Ramos (cell line): ENCODE measurements around the gene ATF7.
"Not testable (repeated sequence)": the region's sequence is repeated elsewhere in the genome, so short reads cannot be mapped to it uniquely, and the experiment has no call there.

Experiments used
- in situ Hi-C: fragments of 300-500 bp; cut with MboI; formaldehyde crosslinking; loops from one replicate; pipeline ENCODE4 v1.14.3; 2022; ENCODE audit warnings: low sequenced_read_pairs; ENCODE audit not compliant: unreplicated experiment

Gene ATF7

DNA sequence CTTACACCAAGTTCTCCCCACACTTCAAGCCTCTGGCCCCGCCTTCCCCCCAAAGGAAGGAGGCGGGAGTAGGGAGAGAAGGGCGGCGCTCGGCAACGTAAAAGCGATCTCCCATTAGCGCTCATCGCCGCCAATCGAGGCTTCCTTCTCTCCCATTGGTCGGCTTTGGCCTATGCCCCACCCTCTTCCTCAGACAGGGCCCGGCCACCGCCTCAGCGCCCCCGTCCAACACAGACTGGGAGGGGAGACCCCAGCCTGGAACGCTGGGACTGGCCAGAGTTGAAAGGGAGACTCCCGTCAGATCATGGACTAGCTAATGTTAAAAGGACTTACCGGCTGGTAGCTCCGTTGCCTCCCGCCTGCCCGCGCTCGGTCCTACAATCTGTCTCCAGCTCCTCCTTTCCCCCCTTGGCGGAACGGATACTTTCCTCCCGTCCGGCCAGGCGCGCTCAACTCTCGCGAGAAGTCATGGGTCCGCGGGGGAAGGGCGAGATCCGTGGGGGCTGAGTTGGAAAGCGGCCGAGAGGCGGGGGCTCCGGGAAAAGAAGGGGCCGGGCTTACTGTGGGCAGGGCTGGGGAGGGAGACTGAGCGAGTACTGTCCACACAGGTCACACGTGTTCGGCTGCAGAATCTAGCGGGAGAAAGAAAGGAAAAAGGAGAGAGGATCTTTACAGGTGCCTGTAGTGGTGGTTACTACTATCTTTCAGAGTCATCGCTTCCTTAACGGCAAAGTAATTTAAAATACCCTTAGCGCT lies at the start of gene ATF7:
Gene ATF7, minus strand, starts transcription at position 437 of the 756 bp plus-strand sequence. CDS start 25,382 bp downstream, outside the sequence.
- in situ Hi-C loops = no loop called here

DNA sequence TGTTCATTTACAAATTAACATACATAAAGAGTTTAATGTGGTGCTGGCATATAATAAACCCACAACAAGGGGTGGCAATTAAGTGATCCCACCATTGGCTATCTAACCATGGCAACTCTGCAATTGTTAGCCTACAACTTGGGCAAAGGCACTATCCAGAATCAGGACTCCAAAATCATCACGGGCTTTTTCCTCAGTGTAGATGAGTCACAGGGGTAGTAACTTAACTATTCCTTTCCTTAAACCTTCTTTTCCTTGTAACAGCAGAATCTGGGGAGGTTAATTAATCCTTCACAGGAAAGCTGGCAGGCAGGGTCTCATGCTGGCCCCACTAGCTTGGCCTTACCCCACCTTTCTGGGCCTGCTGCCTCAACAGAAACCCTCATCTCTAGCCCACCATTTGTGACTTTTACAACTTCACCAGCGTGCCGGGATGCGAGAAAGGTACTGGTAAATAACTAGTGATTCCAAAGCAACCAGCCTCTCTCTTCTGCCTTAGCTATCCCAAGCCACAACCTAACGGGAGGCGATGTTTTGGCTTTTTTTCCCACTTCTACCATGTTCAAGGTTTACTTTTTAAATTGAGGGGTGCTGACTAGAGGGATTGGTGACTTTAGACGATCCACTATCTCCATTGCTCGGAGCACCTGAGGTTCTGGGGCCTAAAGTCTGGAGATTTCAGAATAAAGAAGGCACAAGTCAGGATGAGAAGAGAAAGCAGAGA lies 49.0 kb upstream of the ATF7 start:
- in situ Hi-C loops = loop anchor here (10.0 kb wide), 1 partner anchor 130 kb away; no protein-coding TSS in a partner anchor

GRCh38 chr12:53670971-53671370 lies 44.8 kb upstream of the ATF7 start:
- in situ Hi-C loops = loop anchor here (10.0 kb wide), 1 partner anchor 126 kb away; no protein-coding TSS in a partner anchor

GRCh38 chr12:53670308-53670707 lies 44.1 kb upstream of the ATF7 start:
- in situ Hi-C loops = loop anchor here (10.0 kb wide), 1 partner anchor 126 kb away; no protein-coding TSS in a partner anchor

- in situ Hi-C loops = no loop called here
Observed at GRCh38 chr12:53667080-53667479, 40.9 kb upstream of the ATF7 start.

- in situ Hi-C loops = no loop called here
Observed at GRCh38 chr12:53664936-53665335, 38.8 kb upstream of the ATF7 start.

DNA sequence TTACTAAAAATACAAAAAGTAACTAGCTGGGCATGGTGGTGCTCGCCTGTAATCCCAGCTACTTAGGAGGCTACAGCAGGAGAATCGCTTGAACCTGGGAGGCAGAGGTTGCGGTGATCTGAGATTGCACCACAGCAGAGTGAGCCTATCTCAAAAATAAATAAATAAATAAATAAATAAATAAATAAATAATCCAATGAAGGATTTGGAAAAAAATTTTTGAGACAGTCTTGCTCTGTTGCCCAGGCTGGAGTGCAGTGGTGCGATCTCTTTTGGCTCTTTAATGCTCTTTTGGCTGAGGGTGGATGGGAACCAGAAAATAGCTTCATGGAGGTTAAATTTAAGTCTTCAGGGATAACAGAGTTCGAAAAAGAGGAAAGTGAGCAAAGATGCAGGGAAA lies 38.0 kb upstream of the ATF7 start:
- in situ Hi-C loops = no loop called here

- in situ Hi-C loops = no loop called here
Observed at GRCh38 chr12:53660041-53660440, 33.9 kb upstream of the ATF7 start.

DNA sequence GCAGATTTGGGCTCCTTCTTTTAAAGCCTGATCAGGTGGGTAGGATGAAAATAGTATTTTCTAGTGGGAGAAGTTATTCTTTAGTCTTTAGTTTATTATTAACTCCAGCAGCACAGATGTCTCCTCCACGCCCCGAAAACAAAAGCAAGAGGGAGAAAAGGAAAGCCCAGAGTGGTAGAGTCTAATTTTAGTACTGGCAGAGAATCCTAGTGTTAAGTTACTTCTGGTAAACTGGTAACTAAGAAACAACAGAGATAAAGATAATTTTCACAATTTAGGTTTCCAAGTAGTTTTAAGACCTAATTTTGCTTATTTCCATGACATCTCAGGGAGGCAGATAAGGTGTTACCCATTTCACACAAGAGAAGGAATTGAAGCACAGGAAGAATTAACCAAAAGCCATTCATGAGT lies 33.4 kb upstream of the ATF7 start:
- in situ Hi-C loops = no loop called here

DNA sequence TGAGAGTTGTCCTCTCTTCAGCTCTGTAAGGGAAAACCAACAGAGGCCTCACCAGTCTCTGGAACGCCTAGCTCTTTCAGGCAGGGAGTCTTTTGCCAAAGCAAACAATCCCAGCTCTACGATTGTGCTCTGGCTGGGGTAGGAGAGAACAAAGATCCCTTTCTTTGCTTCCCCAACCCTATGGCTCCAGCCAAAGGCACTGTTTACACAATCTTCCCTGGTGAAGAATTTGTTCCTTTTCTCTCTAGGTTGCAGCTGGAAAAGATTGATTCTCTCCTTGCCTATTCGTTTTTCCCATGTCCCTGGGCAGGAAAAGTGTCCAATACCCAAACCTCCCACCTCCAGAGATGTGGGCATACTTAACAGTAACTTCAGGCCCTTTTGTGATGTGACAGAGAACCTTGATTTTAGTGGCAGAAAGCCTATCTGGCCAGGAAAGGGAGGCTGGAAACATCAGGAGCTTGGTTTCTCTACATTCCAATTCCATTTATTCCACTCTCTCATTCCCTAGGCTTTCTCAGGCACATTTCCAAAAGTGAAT lies 32.9 kb upstream of the ATF7 start:
- in situ Hi-C loops = no loop called here

GRCh38 chr12:53657041-53657440 lies 30.9 kb upstream of the ATF7 start:
- in situ Hi-C loops = no loop called here

DNA sequence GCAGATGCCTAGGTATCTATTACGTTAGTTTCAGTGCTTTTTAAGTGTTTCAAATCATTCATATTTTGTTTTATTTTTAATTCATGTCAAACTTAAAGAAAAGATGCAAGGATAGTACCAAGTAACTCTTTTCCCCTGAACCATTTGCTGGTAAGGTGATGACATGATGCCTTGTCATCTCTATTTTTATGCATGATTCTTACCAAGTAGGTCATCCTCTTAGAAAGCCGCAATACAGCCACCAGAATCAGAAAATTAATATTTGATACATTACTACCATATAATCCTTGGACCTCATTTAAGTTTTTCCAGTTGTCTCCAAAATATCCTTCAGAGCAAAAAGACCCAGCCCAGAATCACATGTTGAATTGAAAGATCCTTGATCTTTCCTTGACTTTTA lies 27.4 kb upstream of the ATF7 start:
- in situ Hi-C loops = no loop called here

- in situ Hi-C loops = no loop called here
Observed at GRCh38 chr12:53652366-53652765, 26.2 kb upstream of the ATF7 start.

GRCh38 chr12:53651737-53652136 lies 25.6 kb upstream of the ATF7 start:
- in situ Hi-C loops = no loop called here

- in situ Hi-C loops = not testable (repeated sequence)
Observed at GRCh38 chr12:53646300-53646699, 20.1 kb upstream of the ATF7 start.

- in situ Hi-C loops = no loop called here
Observed at GRCh38 chr12:53645165-53645564, 19.0 kb upstream of the ATF7 start.

- in situ Hi-C loops = no loop called here
Observed at GRCh38 chr12:53644133-53644532, 18.0 kb upstream of the ATF7 start.

DNA sequence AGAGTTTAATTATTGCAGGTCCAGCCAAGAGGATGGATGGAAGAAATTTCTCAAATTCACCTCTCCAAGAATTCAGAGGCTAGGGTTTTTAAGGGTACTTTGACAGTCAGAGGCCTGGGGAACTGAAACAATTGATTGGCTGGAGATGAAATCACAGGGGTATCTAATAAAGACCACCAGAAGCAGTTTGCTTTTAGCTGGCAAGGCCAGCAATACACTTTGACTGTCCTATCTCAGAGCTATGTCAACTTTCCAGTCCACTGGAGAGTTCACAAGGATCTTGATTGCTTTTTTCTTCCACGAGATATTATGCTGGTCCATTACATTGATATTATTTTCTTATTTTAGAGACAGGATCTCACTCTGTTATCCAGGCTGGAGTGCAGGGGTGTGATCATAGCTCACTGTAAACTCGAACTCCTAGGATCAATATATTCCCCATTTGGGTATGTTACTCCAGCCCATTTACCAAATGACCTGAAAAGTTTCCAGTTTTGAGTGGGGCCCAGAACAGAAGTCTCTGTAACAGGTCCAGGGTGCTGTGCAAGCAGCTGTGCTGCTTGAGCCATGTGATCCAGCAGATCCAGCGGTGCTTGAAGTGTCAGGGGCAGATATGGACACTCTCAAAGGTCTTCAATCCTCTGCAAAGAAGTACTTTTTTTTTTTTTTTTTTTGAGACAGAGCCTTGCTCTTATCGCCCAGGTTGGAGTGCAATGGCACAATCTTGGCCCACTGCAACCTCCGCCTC lies 17.2 kb upstream of the ATF7 start:
- in situ Hi-C loops = no loop called here

- in situ Hi-C loops = no loop called here
Observed at GRCh38 chr12:53638057-53638456, 11.9 kb upstream of the ATF7 start.

DNA sequence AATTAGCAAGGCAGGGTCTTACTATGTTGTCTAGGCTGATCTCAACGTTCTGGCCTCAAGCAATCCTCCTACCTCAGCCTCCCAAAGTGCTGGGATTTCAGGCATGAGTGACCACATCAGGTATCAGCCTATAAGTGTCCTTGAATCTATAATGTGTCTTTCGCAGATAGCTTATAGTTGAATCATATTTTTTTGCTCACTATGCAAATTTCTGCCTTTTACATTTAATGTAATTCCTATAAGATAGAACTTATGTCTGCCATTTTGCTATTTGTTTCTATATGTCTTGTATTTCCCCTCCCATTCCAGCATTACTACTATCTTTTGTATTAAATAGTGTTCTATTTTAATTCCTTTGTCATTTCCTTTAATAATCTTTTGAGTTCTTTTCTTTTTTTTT lies 10.5 kb upstream of the ATF7 start:
- in situ Hi-C loops = no loop called here

DNA sequence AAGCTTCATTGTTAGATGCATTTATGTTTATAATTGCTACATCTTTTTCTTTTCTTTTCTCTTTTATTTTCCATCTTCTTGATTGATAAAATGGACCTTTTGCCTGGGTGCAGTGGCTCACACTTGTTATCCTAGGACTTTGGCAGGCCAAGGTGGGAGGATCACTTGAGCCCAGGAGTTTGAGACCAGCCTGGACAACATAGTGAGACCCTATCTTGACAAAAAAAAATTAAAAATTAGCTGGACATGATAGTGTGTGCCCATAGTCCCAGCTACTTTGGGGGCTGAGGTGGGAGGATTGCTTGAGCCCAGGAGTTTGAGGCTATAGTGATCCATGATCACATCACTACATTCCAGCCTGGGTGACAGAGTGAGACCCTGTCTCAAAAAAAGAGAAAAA lies 9.5 kb upstream of the ATF7 start:
- in situ Hi-C loops = not testable (repeated sequence)
